ENCODE results near the gene SYT12.

DNA sequence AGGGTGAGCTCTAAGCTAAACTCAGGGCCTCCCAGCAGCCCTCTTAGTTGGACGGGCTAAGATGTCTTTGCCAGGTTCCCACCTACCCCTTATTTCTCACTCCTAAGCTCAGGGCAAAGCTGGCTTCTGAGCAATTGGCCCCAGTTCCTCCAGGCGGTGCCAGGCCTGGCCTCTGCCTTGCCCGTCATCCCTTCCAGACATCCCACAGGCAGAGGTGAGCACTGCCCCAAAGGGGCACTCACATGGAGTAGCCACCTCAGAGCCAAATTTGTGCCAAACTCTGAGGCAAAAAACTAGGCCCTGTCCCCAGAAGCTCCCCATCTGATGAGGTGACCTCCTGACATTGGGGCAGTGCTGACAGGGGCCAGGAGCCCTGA is 43.4 kb downstream of the SYT12 start:
- TF ChIP-seq EZH2phosphoT487 (IDR thresholded peaks at IDR 0.05) (no peak), EZH2 (IDR thresholded peaks at IDR 0.05) (no peak)

All from neural progenitor cell (in vitro differentiated cells).